PC-9 (cell line): ENCODE results near the gene AFAP1L2. TPM values are rescaled to one million over a fixed set of nuclear protein-coding genes. Genes with fewer than 3 reads are reported as not detected.

ENCODE experiments used
- BruUV-seq: library from RNA; stranded (reverse); fragments of 400-500 nt; replicated peaks from 2 replicates; lab custom pipeline; 2021; lab: Mats Ljungman, UMichigan
- CTCF ChIA-PET: fragments of 300-600 bp; sonication (Branson Sonifier 250); formaldehyde crosslinking; loops from one replicate; lab custom pipeline; 2022; ENCODE audit warnings: antibody characterized with exemption; lab: Charles Lee
- POLR2A ChIA-PET: fragments of 300-600 bp; sonication (Branson Sonifier 250); formaldehyde crosslinking; loops from one replicate; lab custom pipeline; 2022; ENCODE audit warnings: antibody characterized with exemption; ENCODE audit not compliant: unreplicated experiment; lab: Charles Lee
- DNase-seq, 2 experiments: peaks; one replicate each; pipeline versions ENCODE4 v3.0.0 to v3.0.0-alpha.2; 2015 to 2022; ENCODE audit warnings: mixed read lengths in 1 of 2
- H2AFZ ChIP-seq: fragments of 200-600 bp; sonication (generic); 2 replicates; pipeline ENCODE4 v1.8.1; 2017; ENCODE audit warnings: antibody characterized with exemption
- H3F3A ChIP-seq: fragments of 200-600 bp; sonication (generic); 2 replicates; pipeline ENCODE4 v1.8.1; 2017; ENCODE audit warnings: antibody characterized with exemption, mild to moderate bottlenecking, low read depth; ENCODE audit not compliant: insufficient read depth
- H3K27ac ChIP-seq: fragments of 200-600 bp; sonication (generic); 2 replicates; pipeline ENCODE4 v1.6.1; 2016; ENCODE audit warnings: mixed run types
- H3K27me3 ChIP-seq: fragments of 200-600 bp; sonication (generic); 2 replicates; pipeline ENCODE4 v1.6.1; 2016; ENCODE audit warnings: low read depth, mixed run types; ENCODE audit not compliant: insufficient read depth
- H3K36me3 ChIP-seq: fragments of 200-600 bp; sonication (generic); 2 replicates; pipeline ENCODE4 v1.6.1; 2016; ENCODE audit warnings: low read depth, mixed run types
- H3K4me1 ChIP-seq: fragments of 200-600 bp; sonication (generic); replicated peaks from 2 replicates; pipeline ENCODE4 v1.6.1; 2016; ENCODE audit warnings: mixed run types; ENCODE audit not compliant: insufficient read depth
- H3K4me2 ChIP-seq: fragments of 200-600 bp; sonication (generic); 2 replicates; pipeline ENCODE4 v1.6.1; 2017; ENCODE audit warnings: mixed run types
- H3K4me3 ChIP-seq: fragments of 200-600 bp; sonication (generic); 2 replicates; pipeline ENCODE4 v1.6.1; 2016; ENCODE audit warnings: mixed run types
- H3K79me2 ChIP-seq: fragments of 200-600 bp; sonication (generic); 2 replicates; pipeline ENCODE4 v1.6.1; 2017; ENCODE audit warnings: low read depth, mixed run types
- H3K9me2 ChIP-seq: fragments of 200-600 bp; sonication (generic); 2 replicates; pipeline ENCODE4 v1.8.1; 2017; ENCODE audit warnings: mild to moderate bottlenecking; ENCODE audit not compliant: insufficient read depth
- H3K9me3 ChIP-seq: fragments of 200-600 bp; sonication (generic); 2 replicates; pipeline ENCODE4 v1.8.1; 2016; ENCODE audit warnings: low read depth; ENCODE audit not compliant: insufficient read depth
- H4K20me1 ChIP-seq: fragments of 200-600 bp; sonication (generic); 2 replicates; pipeline ENCODE4 v1.8.1; 2017; ENCODE audit not compliant: insufficient read depth
- CTCF ChIP-seq: fragments of 200-600 bp; sonication (generic); conservative IDR thresholded peaks from 2 replicates; pipeline ENCODE4 v1.6.1; 2017; ENCODE audit warnings: mixed run types, antibody characterized with exemption, mild to moderate bottlenecking, moderate library complexity
- EZH2 ChIP-seq: fragments of 200-600 bp; sonication (generic); IDR thresholded peaks from 2 replicates; pipeline ENCODE4 v1.8.0; 2017; ENCODE audit warnings: antibody characterized with exemption, low read depth
- intact Hi-C: fragments of 100-400 bp; cut with micrococcal nuclease; formaldehyde crosslinking; loops from one replicate; pipeline ENCODE4 v1.10.0; 2022; ENCODE audit not compliant: unreplicated experiment
- total RNA-seq: library from RNA; stranded (reverse); gene quantifications from 2 replicates; pipeline ENCODE4 v1.2.3, GENCODE V29; 2021

Gene AFAP1L2
- total RNA-seq, 1 experiment from 2014 or later, result 35.4 TPM

GRCh38 chr10:114294549-114294948, 109.8 kb downstream of the AFAP1L2 start:
- no peaks in the 10 kb centered on the region; the same call in 1 of the 2 replicates for H3K36me3 ChIP-seq
- POLR2A ChIA-PET, result no interaction called here

GRCh38 chr10:114293075-114293474, 111.2 kb downstream of the AFAP1L2 start:
- H3F3A ChIP-seq, result no peaks in the 10 kb centered on the region
- POLR2A ChIA-PET, result no interaction called here

More at GRCh38 chr10:114294549-114294948, 109.8 kb downstream of the AFAP1L2 start:
- intact Hi-C loops, result no loop called here
- CTCF ChIA-PET, result no interaction called here
- Histone ChIP-seq H3K4me2 (no peak overlapping the region), H3F3A (no peaks in the 10 kb centered on the region), H3K79me2 (no peaks in the 10 kb centered on the region), H3K4me3 (no peak overlapping the region), H3K27me3 (no peaks in the 10 kb centered on the region), H3K27ac (no peak overlapping the region), H3K4me1 (no peaks in the 10 kb centered on the region), H2AFZ (no peak overlapping the region), H3K9me3 (peaks cover 9% of the 10 kb centered on the region; the same call in 1 of the 2 replicates), H4K20me1 (no peaks in the 10 kb centered on the region), H3K9me2 (no peaks in the 10 kb centered on the region)
- no peak for DNase-seq
- TF ChIP-seq CTCF, result no peak
- TF ChIP-seq EZH2, result no peak
- no TSS peak for BruUV-seq

GRCh38 chr10:114291516-114291915, 112.8 kb downstream of the AFAP1L2 start:
- no TSS peak for BruUV-seq
- no peak for DNase-seq

More at GRCh38 chr10:114293075-114293474, 111.2 kb downstream of the AFAP1L2 start:
- no peak overlapping the region for H3K4me2 ChIP-seq
- no peaks in the 10 kb centered on the region for H4K20me1 ChIP-seq
- H3K4me1 ChIP-seq, result no peaks in the 10 kb centered on the region
- CTCF ChIA-PET, result no interaction called here
- no peak for TF ChIP-seq EZH2
- TF ChIP-seq CTCF, result no peak
- no peak overlapping the region for H3K27ac ChIP-seq
- peaks cover 9% of the 10 kb centered on the region; the same call in 1 of the 2 replicates for H3K9me3 ChIP-seq
- H3K4me3 ChIP-seq, result no peak overlapping the region
- intact Hi-C loops, result no loop called here
- no peak overlapping the region for H2AFZ ChIP-seq
- no TSS peak for BruUV-seq
- H3K9me2 ChIP-seq, result no peaks in the 10 kb centered on the region
- DNase-seq, result no peak
- no peaks in the 10 kb centered on the region for H3K79me2 ChIP-seq
- no peaks in the 10 kb centered on the region; the same call in 1 of the 2 replicates for H3K36me3 ChIP-seq
- no peaks in the 10 kb centered on the region for H3K27me3 ChIP-seq

More at GRCh38 chr10:114291516-114291915, 112.8 kb downstream of the AFAP1L2 start:
- ChIA-PET POLR2A (no interaction called here), CTCF (no interaction called here)
- Histone ChIP-seq H3K4me1 (no peaks in the 10 kb centered on the region), H3K79me2 (no peaks in the 10 kb centered on the region), H3K36me3 (no peaks in the 10 kb centered on the region; the same call in 1 of the 2 replicates), H3K9me3 (peaks cover 9% of the 10 kb centered on the region; the same call in 1 of the 2 replicates), H3K27me3 (no peaks in the 10 kb centered on the region), H3K27ac (no peak overlapping the region), H3K9me2 (no peaks in the 10 kb centered on the region), H2AFZ (no peak overlapping the region), H3K4me2 (no peak overlapping the region), H3K4me3 (no peak overlapping the region), H3F3A (no peaks in the 10 kb centered on the region), H4K20me1 (no peaks in the 10 kb centered on the region)
- intact Hi-C loops, result no loop called here
- TF ChIP-seq EZH2 (no peak), CTCF (no peak)
